ENCODE results near the gene LMX1B. TPM values are rescaled to one million over a fixed set of nuclear protein-coding genes. Genes with fewer than 3 reads are reported as not detected.

The LMX1B gene
- 2.6 TPM for total RNA-seq (2021; ENCODE audit: unreplicated experiment)
- 4.2 TPM for polyA plus RNA-seq (2012; ENCODE audit: insufficient read length)
- percentile 35 among the genes with signal in this experiment for Bru-seq, nascent RNA
- BruChase-seq, experiment 1, labeled RNA remaining after a 2-hour chase: percentile 40 among the genes with signal in this experiment
- BruChase-seq, experiment 2, labeled RNA remaining after a 6-hour chase: percentile 40 among the genes with signal in this experiment
- long read RNA-seq, partial matches to known transcripts: 0 of 3 reads
- long read RNA-seq, other reads (novel, unspliced or antisense): 3 of 3 reads

- Histone ChIP-seq H3K27me3 (ENCODE audit: control insufficient read depth, insufficient read depth, low read length) (no peaks in the 10 kb centered on the region), H3K36me3 (ENCODE audit: control insufficient read depth, insufficient read depth, low read length) (no peaks in the 10 kb centered on the region), H3K4me3 (ENCODE audit: low read depth in 2 of 2, low read length in 2 of 2) (peak within 1 kb of the TSS; percentile 41 to 50), H3K9me3 (ENCODE audit: control insufficient read depth, insufficient read depth, low read depth, low read length) (no peaks in the 10 kb centered on the region), H3K27ac (ENCODE audit: low read length) (no peak within 1 kb of the TSS), H3K4me1 (ENCODE audit: control insufficient read depth, insufficient read depth, low read length) (no peaks in the 10 kb centered on the region)
- no TSS peak for BruUV-seq (replicated peaks)
- intact Hi-C loops (cut with micrococcal nuclease; ENCODE audit: unreplicated experiment) (no loop called here), in situ Hi-C loops (cut with HindIII; ENCODE audit: low pct_unique_long_range_greater_than_20kb, low sequenced_read_pairs) (no loop called here)
- ATAC-seq: peak; percentile 74
- ChIA-PET POLR2A (no interaction called here), CTCF (no interaction called here)
- no peak for DNase-seq (ENCODE audit: low read depth, low spot score)
- TF ChIP-seq SIN3A (IDR thresholded peaks at IDR 0.05; ENCODE audit: borderline replicate concordance, insufficient read depth, low read depth, low read length) (no peak), POLR2AphosphoS5 (IDR thresholded peaks at IDR 0.05; ENCODE audit: low read depth, low read length) (no peak), TCF7L2 (IDR thresholded peaks at IDR 0.05; ENCODE audit: low read depth, low read length) (no peak)
- TF ChIP-seq, protein P1, sequence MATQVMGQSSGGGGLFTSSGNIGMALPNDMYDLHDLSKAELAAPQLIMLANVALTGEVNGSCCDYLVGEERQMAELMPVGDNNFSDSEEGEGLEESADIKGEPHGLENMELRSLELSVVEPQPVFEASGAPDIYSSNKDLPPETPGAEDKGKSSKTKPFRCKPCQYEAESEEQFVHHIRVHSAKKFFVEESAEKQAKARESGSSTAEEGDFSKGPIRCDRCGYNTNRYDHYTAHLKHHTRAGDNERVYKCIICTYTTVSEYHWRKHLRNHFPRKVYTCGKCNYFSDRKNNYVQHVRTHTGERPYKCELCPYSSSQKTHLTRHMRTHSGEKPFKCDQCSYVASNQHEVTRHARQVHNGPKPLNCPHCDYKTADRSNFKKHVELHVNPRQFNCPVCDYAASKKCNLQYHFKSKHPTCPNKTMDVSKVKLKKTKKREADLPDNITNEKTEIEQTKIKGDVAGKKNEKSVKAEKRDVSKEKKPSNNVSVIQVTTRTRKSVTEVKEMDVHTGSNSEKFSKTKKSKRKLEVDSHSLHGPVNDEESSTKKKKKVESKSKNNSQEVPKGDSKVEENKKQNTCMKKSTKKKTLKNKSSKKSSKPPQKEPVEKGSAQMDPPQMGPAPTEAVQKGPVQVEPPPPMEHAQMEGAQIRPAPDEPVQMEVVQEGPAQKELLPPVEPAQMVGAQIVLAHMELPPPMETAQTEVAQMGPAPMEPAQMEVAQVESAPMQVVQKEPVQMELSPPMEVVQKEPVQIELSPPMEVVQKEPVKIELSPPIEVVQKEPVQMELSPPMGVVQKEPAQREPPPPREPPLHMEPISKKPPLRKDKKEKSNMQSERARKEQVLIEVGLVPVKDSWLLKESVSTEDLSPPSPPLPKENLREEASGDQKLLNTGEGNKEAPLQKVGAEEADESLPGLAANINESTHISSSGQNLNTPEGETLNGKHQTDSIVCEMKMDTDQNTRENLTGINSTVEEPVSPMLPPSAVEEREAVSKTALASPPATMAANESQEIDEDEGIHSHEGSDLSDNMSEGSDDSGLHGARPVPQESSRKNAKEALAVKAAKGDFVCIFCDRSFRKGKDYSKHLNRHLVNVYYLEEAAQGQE (IDR thresholded peaks at IDR 0.05; ENCODE audit: insufficient read depth in 1 of 2, low read depth in 2 of 2, low read length in 1 of 2): no peak
- TF ChIP-seq, protein P2, sequence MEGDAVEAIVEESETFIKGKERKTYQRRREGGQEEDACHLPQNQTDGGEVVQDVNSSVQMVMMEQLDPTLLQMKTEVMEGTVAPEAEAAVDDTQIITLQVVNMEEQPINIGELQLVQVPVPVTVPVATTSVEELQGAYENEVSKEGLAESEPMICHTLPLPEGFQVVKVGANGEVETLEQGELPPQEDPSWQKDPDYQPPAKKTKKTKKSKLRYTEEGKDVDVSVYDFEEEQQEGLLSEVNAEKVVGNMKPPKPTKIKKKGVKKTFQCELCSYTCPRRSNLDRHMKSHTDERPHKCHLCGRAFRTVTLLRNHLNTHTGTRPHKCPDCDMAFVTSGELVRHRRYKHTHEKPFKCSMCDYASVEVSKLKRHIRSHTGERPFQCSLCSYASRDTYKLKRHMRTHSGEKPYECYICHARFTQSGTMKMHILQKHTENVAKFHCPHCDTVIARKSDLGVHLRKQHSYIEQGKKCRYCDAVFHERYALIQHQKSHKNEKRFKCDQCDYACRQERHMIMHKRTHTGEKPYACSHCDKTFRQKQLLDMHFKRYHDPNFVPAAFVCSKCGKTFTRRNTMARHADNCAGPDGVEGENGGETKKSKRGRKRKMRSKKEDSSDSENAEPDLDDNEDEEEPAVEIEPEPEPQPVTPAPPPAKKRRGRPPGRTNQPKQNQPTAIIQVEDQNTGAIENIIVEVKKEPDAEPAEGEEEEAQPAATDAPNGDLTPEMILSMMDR (IDR thresholded peaks at IDR 0.05): no peak
These were observed at the start of gene LMX1B for GRCh38 chr9:126613651-126614050. Gene LMX1B (plus strand): TSS chr9:126613928. CDS start chr9:126614450, 522 bp downstream.

DNA sequence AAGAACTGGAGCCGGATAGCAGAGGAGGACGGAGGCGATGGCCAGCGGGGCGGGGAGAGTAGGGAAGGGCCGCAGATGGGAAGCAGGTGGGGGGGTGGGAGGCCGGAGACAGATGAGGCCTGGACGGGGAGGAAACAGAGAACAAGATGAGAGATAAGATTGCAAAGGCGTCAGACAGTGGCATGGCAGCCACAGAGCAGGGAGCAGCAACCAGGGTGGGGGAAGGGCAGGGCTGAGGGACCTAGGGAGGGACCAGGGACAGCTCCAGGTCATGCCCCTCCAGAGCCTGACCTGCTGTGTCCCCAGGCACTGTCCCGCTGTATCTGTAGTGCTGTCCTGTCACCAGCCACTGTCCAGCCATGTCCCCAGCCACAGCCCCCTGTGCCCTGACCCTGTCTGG, 49.6 kb upstream of the LMX1B start:
- ChIA-PET CTCF (interaction anchor here (0.5 to 0.6 kb wide), 2 partner anchors 9 to 14 kb away, joined by 3 read pairs; no protein-coding TSS in a partner anchor), POLR2A (no interaction called here)
- ATAC-seq (no peak), DNase-seq (ENCODE audit: low read depth, low spot score) (no peak)
- BruUV-seq (replicated peaks): no TSS peak
- in situ Hi-C loops (cut with HindIII; ENCODE audit: low pct_unique_long_range_greater_than_20kb, low sequenced_read_pairs) (no loop called here), intact Hi-C loops (cut with micrococcal nuclease; ENCODE audit: unreplicated experiment) (no loop called here)
- no peak for TF ChIP-seq SIN3A (IDR thresholded peaks at IDR 0.05; ENCODE audit: borderline replicate concordance, insufficient read depth, low read depth, low read length)
- TF ChIP-seq, protein P1 (IDR thresholded peaks at IDR 0.05; ENCODE audit: insufficient read depth in 1 of 2, low read depth in 2 of 2, low read length in 1 of 2): 0 out of 4 replicates have a peak, but pooled peaks have one; percentile 38 to 47
- H3K36me3 ChIP-seq (ENCODE audit: control insufficient read depth, insufficient read depth, low read length): no peaks in the 10 kb centered on the region
- H3K27me3 ChIP-seq (ENCODE audit: control insufficient read depth, insufficient read depth, low read length): peaks cover 18% of the 10 kb centered on the region
- H3K9me3 ChIP-seq (ENCODE audit: control insufficient read depth, insufficient read depth, low read depth, low read length): no peaks in the 10 kb centered on the region
- H3K4me3 ChIP-seq (ENCODE audit: low read depth in 2 of 2, low read length in 2 of 2): no peak overlapping the region
- no peak overlapping the region for H3K27ac ChIP-seq (ENCODE audit: low read length)
- H3K4me1 ChIP-seq (ENCODE audit: control insufficient read depth, insufficient read depth, low read length): no peaks in the 10 kb centered on the region
